K562 (cell line): ENCODE measurements around the gene BARD1. TPM values are rescaled to one million over a fixed set of nuclear protein-coding genes. Genes with fewer than 3 reads are reported as not detected.

ENCODE experiments used
- ATAC-seq: fragments of 200-7000 bp; cut with Tn5 transposase; 3 replicates; pipeline ENCODE4 v1.9.1; 2020; ENCODE audit warnings: moderate library complexity
- BruUV-seq: library from RNA; stranded (reverse); fragments of 400-500 nt; replicated peaks from 2 replicates; lab custom pipeline; 2021; lab: Mats Ljungman, UMichigan
- CTCF ChIA-PET: fragments of 300-600 bp; formaldehyde crosslinking; extraction: SDS; loops from one replicate; lab custom pipeline; 2021; ENCODE audit warnings: low intra/inter-chr PET ratio; lab: Yijun Ruan, JAX
- POLR2A ChIA-PET: fragments of 300-600, 350-650 bp; sonication (Branson Sonifier 250); formaldehyde crosslinking; extraction: SDS; loops from one replicate; lab custom pipeline; 2021; ENCODE audit warnings: antibody characterized with exemption, inconsistent platforms; lab: Yijun Ruan, JAX
- DNase-seq, 4 experiments: peaks; one replicate each; pipeline versions ENCODE4 v3.0.0 to v3.0.0-alpha.2; 2011 to 2018; ENCODE audit warnings: low spot score in 3 of 4, mixed read lengths in 3 of 4; ENCODE audit errors: extremely low read depth in 1 of 4
- FAIRE-seq: peaks from 2 replicates; lab custom pipeline; 2011; peaks lifted over from hg19 to GRCh38; lab: Jason Lieb, UNC
- H2AFZ ChIP-seq: 2 replicates; pipeline ENCODE4 v1.6.0; 2011; ENCODE audit warnings: low read depth, low read length, control low read depth, inconsistent platforms
- H3K27ac ChIP-seq: fragments of 200-600 bp; 3 replicates; pipeline ENCODE4 v1.8.0; 2011; ENCODE audit warnings: low read depth, mild to moderate bottlenecking, control low read depth, inconsistent platforms, low read length, moderate library complexity, mixed read lengths; ENCODE audit errors: extremely low read depth
- H3K27me3 ChIP-seq, 2 experiments: fragments of 300-600 bp in 1 of 2; 2 replicates in 1 of 2; 3 replicates in 1 of 2; pipeline versions ENCODE4 v1.6.0 to v1.8.0; 2011; ENCODE audit warnings: inconsistent platforms in 2 of 2, low read length in 2 of 2, mild to moderate bottlenecking in 1 of 2, mixed read lengths in 1 of 2, moderate library complexity in 1 of 2; ENCODE audit not compliant: control insufficient read depth in 2 of 2, insufficient read depth in 2 of 2
- H3K36me3 ChIP-seq: fragments of 300-600 bp; 3 replicates; pipeline ENCODE4 v1.8.0; 2011; ENCODE audit warnings: mild to moderate bottlenecking, low read length, inconsistent platforms; ENCODE audit not compliant: control insufficient read depth, insufficient read depth
- H3K4me1 ChIP-seq, 2 experiments: fragments of 200-600 bp in 1 of 2; replicated peaks in 1 of 2; 2 replicates in 1 of 2; 3 replicates in 1 of 2; pipeline versions ENCODE4 v1.5.1 to v1.8.0; 2011; ENCODE audit warnings: inconsistent platforms in 2 of 2, low read length in 2 of 2, mild to moderate bottlenecking in 1 of 2, mixed read lengths in 1 of 2, moderate library complexity in 1 of 2; ENCODE audit not compliant: control insufficient read depth in 2 of 2, insufficient read depth in 2 of 2
- H3K4me2 ChIP-seq: 2 replicates; pipeline ENCODE4 v1.6.1; 2011; ENCODE audit warnings: low read length, control low read depth, inconsistent platforms, mixed read lengths; ENCODE audit not compliant: insufficient read depth
- H3K4me3 ChIP-seq: fragments of 200-600 bp; sonication (generic), shearing (Covaris generic); 2 replicates; pipeline ENCODE4 v1.5.1; 2016; ENCODE audit warnings: control low read depth, inconsistent platforms
- H3K79me2 ChIP-seq: fragments of 200-600 bp; 3 replicates; pipeline ENCODE4 v1.8.0; 2011; ENCODE audit warnings: low read length, inconsistent platforms; ENCODE audit not compliant: control insufficient read depth, insufficient read depth
- H3K9ac ChIP-seq, 2 experiments: 2 replicates each; pipeline versions ENCODE4 v1.6.0 to v1.6.1; 2011; ENCODE audit warnings: low read depth in 2 of 2, low read length in 2 of 2, control low read depth in 1 of 2, inconsistent platforms in 1 of 2, mild to moderate bottlenecking in 1 of 2, mixed read lengths in 1 of 2; ENCODE audit not compliant: insufficient read depth in 1 of 2
- H3K9me1 ChIP-seq: one replicate; pipeline ENCODE4 v1.6.0; 2011; ENCODE audit warnings: inconsistent platforms, mild to moderate bottlenecking, low read length, moderate library complexity; ENCODE audit not compliant: control insufficient read depth, insufficient read depth
- H3K9me3 ChIP-seq: replicated peaks from 2 replicates; pipeline ENCODE4 v1.5.1; 2011; ENCODE audit warnings: low read depth, low read length, inconsistent platforms; ENCODE audit not compliant: control insufficient read depth, insufficient read depth
- H4K20me1 ChIP-seq: replicated peaks from 2 replicates; pipeline ENCODE4 v1.6.1; 2011; ENCODE audit warnings: low read length, inconsistent platforms, mixed read lengths; ENCODE audit not compliant: control insufficient read depth, insufficient read depth
- DIDO1 ChIP-seq: fragments of 450-650 bp; IDR thresholded peaks from 2 replicates; pipeline ENCODE4 v1.6.1; 2016; ENCODE audit warnings: low read depth, missing biosample characterization, missing genetic modification characterization
- HMBOX1 ChIP-seq: sonication (generic); IDR thresholded peaks from 2 replicates; pipeline ENCODE4 v1.6.1; 2016
- MTA3 ChIP-seq: fragments of 450-650 bp; formaldehyde crosslinking; IDR thresholded peaks from 2 replicates; pipeline ENCODE4 v1.6.1; 2017; ENCODE audit warnings: mild to moderate bottlenecking, borderline replicate concordance
- MYNN ChIP-seq, 2 experiments: sonication (generic); formaldehyde crosslinking in 1 of 2; IDR thresholded peaks; 2 replicates each; pipeline versions ENCODE4 v1.5.0 to v1.6.1; 2016 to 2020; ENCODE audit warnings: antibody characterized with exemption in 1 of 2, missing genetic modification reagents in 1 of 2
- PHB2 ChIP-seq: fragments of 450-650 bp; IDR thresholded peaks from 2 replicates; pipeline ENCODE4 v1.6.1; 2017; ENCODE audit warnings: low read depth
- PYGO2 ChIP-seq: fragments of 450-650 bp; IDR thresholded peaks from 2 replicates; pipeline ENCODE4 v1.6.1; 2016; ENCODE audit warnings: mild to moderate bottlenecking, missing genetic modification characterization, moderate library complexity, missing compliant biosample characterization
- ZNF318 ChIP-seq, 2 experiments: fragments of 450-650 bp; IDR thresholded peaks; 2 replicates each; pipeline ENCODE4 v1.6.1; 2016; ENCODE audit warnings: mild to moderate bottlenecking in 2 of 2, borderline replicate concordance in 1 of 2, low read depth in 1 of 2, moderate library complexity in 1 of 2
- ZNF551 ChIP-seq: fragments of 250-450 bp; sonication (Bioruptor Pico); IDR thresholded peaks from 2 replicates; pipeline ENCODE4 v1.5.0; 2021; ENCODE audit warnings: mild to moderate bottlenecking, moderate library complexity
- ZNF79 ChIP-seq: fragments of 250-450 bp; sonication (Bioruptor Pico); IDR thresholded peaks from 2 replicates; pipeline ENCODE4 v1.4.0; 2020; ENCODE audit warnings: low read depth, mild to moderate bottlenecking, moderate library complexity
- WGBS: fragments of 100-300 bp; shearing (Covaris generic); methylation state at CpG from one replicate; pipeline ENCODE4 v1.1.6; 2016; ENCODE audit warnings: low coverage, mixed read lengths; ENCODE audit not compliant: insufficient coverage; ENCODE audit errors: missing lambda C conversion rate; 5-methylcytosine and 5-hydroxymethylcytosine counted together
- in situ Hi-C: fragments of 300-500 bp; cut with MboI; formaldehyde crosslinking; loops from 4 replicates; pipeline ENCODE4 v1.15.0; 2018; ENCODE audit warnings: inconsistent platforms, mixed read lengths
- intact Hi-C: fragments of 100-400 bp; cut with micrococcal nuclease; formaldehyde crosslinking; loops from 2 replicates; pipeline ENCODE4 v1.14.2; 2022
- polyA plus RNA-seq, 8 experiments: library from polyadenylated mRNA; depleted of rRNA in 4 of 8; stranded (reverse) in 5 of 8; unstranded in 3 of 8; fragments of >200 nt; fragmentation: Nextera tagmentation in 2 of 8; fragmentation: Illumina TruSeq in 1 of 8; extraction: Ambion mirVana in 2 of 8; extraction: Trizol in 1 of 8; gene quantifications; 2 replicates each; pipeline versions ENCODE4 v1.2.1 to v1.2.3, GENCODE V29; 2011 to 2014; ENCODE audit warnings: inconsistent platforms in 1 of 8, missing spikeins in 1 of 8
- total RNA-seq, 7 experiments: library from RNA; depleted of rRNA in 6 of 7; stranded (reverse); fragments of >200 nt in 6 of 7; fragmentation: Illumina TruSeq in 2 of 7; extraction: Trizol in 2 of 7; gene quantifications; 2 replicates each; pipeline versions ENCODE4 v1.2.1 to v1.2.3, GENCODE V29; 2011 to 2021; ENCODE audit warnings: low replicate concordance in 1 of 7

The BARD1 gene
- total and polyA plus RNA-seq, 9 of the 15 experiments (the other 6 are each of a cell fraction or from before 2014, with no cell fraction given), result 6.3 to 18.9 (median 11.3) TPM

GRCh38 chr2:214730248-214730647 is 79.2 kb downstream of the BARD1 start:
- H3K4me1 ChIP-seq, result no peaks in the 10 kb centered on the region
- no peak overlapping the region for H2AFZ ChIP-seq
- intact Hi-C loops (no loop called here), in situ Hi-C loops (no loop called here)
- H3K27ac ChIP-seq, result no peak overlapping the region
- WGBS, result 92% methylated on average over 3 of the region's 3 CpGs
- ChIA-PET CTCF (no interaction called here), POLR2A (interaction anchor here (1.0 kb wide), 1 partner anchor 12 kb away, joined by 3 read pairs; no protein-coding TSS in a partner anchor)
- H3K9me1 ChIP-seq, result no peaks in the 10 kb centered on the region
- H3K79me2 ChIP-seq, result no peaks in the 10 kb centered on the region
- H3K4me2 ChIP-seq, result no peak overlapping the region
- TF ChIP-seq HMBOX1 (no peak), DIDO1 (tag) (no peak), PYGO2 (tag) (no peak), MYNN (IDR thresholded peaks at IDR 0.05) (no peak), MYNN (CRISPR knock-in tag; IDR thresholded peaks at IDR 0.05) (no peak), ZNF318 (IDR thresholded peaks at IDR 0.05; ENCODE audit: borderline replicate concordance in 1 of 2, low read depth in 1 of 2) (no peak), PHB2 (no peak), MTA3 (no peak), ZNF551 (CRISPR knock-in tag) (no peak), ZNF79 (CRISPR knock-in tag) (no peak)
- no peak overlapping the region for H3K4me3 ChIP-seq
- no peak for ATAC-seq
- H3K36me3 ChIP-seq, result peaks cover 28% of the 10 kb centered on the region; the same call in 1 of the 3 replicates
- H3K9me3 ChIP-seq, result no peaks in the 10 kb centered on the region
- H4K20me1 ChIP-seq, result no peaks in the 10 kb centered on the region
- BruUV-seq, result no TSS peak
- H3K9ac ChIP-seq, result no peak overlapping the region
- H3K27me3 ChIP-seq, result no peaks in the 10 kb centered on the region
- no peak for FAIRE-seq
- DNase-seq, result no peak
